A673 (cell line): ENCODE results near the gene SFMBT2. TPM values are rescaled to one million over a fixed set of nuclear protein-coding genes. Genes with fewer than 3 reads are reported as not detected.

Source experiments
- BruUV-seq: library from RNA; stranded (reverse); fragments of 400-500 nt; replicated peaks from 2 replicates; lab custom pipeline; 2021; lab: Mats Ljungman, UMichigan
- CTCF ChIA-PET: fragments of 300-600 bp; sonication (Branson Sonifier 250); formaldehyde crosslinking; loops from one replicate; lab custom pipeline; 2022; ENCODE audit warnings: antibody characterized with exemption; lab: Charles Lee
- POLR2A ChIA-PET: fragments of 300-600 bp; sonication (Branson Sonifier 250); formaldehyde crosslinking; loops from one replicate; lab custom pipeline; 2022; ENCODE audit warnings: antibody characterized with exemption; ENCODE audit not compliant: low non-redundant PET; lab: Charles Lee
- DNase-seq: peaks from one replicate; pipeline ENCODE4 v3.0.0-alpha.2; 2015; ENCODE audit warnings: low spot score
- H3K27ac ChIP-seq: fragments of 200-600 bp; sonication (generic); 2 replicates; pipeline ENCODE4 v1.5.1; 2016; ENCODE audit warnings: mixed run types, low read depth, mild to moderate bottlenecking, mixed read lengths, antibody characterized with exemption, low read length; ENCODE audit not compliant: poor library complexity, severe bottlenecking
- H3K27me3 ChIP-seq: fragments of 200-600 bp; sonication (generic); replicated peaks from 2 replicates; pipeline ENCODE4 v1.6.1; 2017; ENCODE audit warnings: mixed run types, low read depth, mild to moderate bottlenecking, mixed read lengths, antibody characterized with exemption, low read length; ENCODE audit not compliant: insufficient read depth, poor library complexity
- H3K36me3 ChIP-seq: fragments of 200-600 bp; sonication (generic); 2 replicates; pipeline ENCODE4 v1.6.1; 2016; ENCODE audit warnings: mixed run types, mild to moderate bottlenecking, mixed read lengths, antibody characterized with exemption, low read length; ENCODE audit not compliant: insufficient read depth, poor library complexity, severe bottlenecking
- H3K4me1 ChIP-seq: fragments of 200-600 bp; sonication (generic); 2 replicates; pipeline ENCODE4 v1.6.1; 2017; ENCODE audit warnings: mixed run types, mild to moderate bottlenecking, mixed read lengths, antibody characterized with exemption, low read length; ENCODE audit not compliant: insufficient read depth, poor library complexity, severe bottlenecking
- H3K4me3 ChIP-seq: fragments of 200-600 bp; sonication (generic); 2 replicates; pipeline ENCODE4 v1.5.1; 2016; ENCODE audit warnings: low read depth, mixed run types, mild to moderate bottlenecking, mixed read lengths, low read length; ENCODE audit not compliant: poor library complexity, severe bottlenecking
- H3K9me3 ChIP-seq: fragments of 200-600 bp; sonication (generic); 2 replicates; pipeline ENCODE4 v1.6.1; 2016; ENCODE audit warnings: mixed run types, low read depth, mild to moderate bottlenecking, mixed read lengths, antibody characterized with exemption, low read length; ENCODE audit not compliant: poor library complexity, severe bottlenecking
- EZH2 ChIP-seq: fragments of 200-600 bp; sonication (generic); IDR thresholded peaks from 2 replicates; pipeline ENCODE4 v1.6.1; 2017; ENCODE audit warnings: borderline replicate concordance, low read depth, mild to moderate bottlenecking, mixed read lengths, antibody characterized with exemption, low read length; ENCODE audit not compliant: poor library complexity, severe bottlenecking
- intact Hi-C: fragments of 100-400 bp; cut with micrococcal nuclease; formaldehyde crosslinking; loops from one replicate; pipeline ENCODE4 v1.10.0; 2022; ENCODE audit not compliant: unreplicated experiment
- total RNA-seq: library from RNA; stranded (reverse); gene quantifications from 2 replicates; pipeline ENCODE4 v1.2.3, GENCODE V29; 2021
- TF ChIP-seq, protein P1 (sequence below): fragments of 300-800, 200-600 bp; sonication (generic); conservative IDR thresholded peaks from 2 replicates; pipeline ENCODE4 v1.5.1; 2017; ENCODE audit warnings: low read depth, mild to moderate bottlenecking, antibody characterized with exemption, low read length, moderate library complexity, mixed read lengths

Gene SFMBT2
- total RNA-seq, 1 experiment from 2014 or later = 8.2 TPM

DNA sequence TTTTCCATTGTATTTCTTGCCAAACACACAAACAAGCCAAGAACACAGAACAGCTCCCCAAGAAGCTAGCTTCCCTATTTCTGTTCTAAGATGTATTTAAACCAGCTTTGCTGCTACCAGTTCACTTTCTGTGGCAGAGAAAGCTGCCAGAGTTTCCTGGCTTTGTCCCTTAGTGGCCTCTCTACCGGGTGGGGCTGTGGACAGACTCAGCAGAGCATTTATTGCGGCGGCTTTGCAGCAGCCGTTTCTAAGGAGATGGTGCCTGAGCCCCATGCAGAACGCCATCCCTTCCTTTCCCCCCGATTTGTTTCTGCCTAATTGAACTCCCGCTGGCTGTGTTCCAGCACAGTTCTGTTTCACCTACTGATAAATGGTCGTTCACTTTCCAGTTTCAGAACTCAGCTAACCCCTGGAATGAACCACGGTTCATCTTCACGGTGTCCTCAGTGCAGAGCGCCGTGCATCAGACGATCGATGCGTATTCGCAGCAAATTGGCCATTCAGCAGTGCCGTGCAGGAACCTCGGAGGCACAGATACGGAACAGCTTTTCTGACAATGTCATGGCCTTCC lies 33.8 kb upstream of the SFMBT2 start:
- CTCF ChIA-PET = no interaction called here
- POLR2A ChIA-PET = interaction anchor here (0.5 kb wide), 1 partner anchor 398 kb away, joined by 3 read pairs; no protein-coding TSS in a partner anchor
- H3K4me1 ChIP-seq = no peaks in the 10 kb centered on the region
- no peak for TF ChIP-seq EZH2
- TF ChIP-seq, protein P1, sequence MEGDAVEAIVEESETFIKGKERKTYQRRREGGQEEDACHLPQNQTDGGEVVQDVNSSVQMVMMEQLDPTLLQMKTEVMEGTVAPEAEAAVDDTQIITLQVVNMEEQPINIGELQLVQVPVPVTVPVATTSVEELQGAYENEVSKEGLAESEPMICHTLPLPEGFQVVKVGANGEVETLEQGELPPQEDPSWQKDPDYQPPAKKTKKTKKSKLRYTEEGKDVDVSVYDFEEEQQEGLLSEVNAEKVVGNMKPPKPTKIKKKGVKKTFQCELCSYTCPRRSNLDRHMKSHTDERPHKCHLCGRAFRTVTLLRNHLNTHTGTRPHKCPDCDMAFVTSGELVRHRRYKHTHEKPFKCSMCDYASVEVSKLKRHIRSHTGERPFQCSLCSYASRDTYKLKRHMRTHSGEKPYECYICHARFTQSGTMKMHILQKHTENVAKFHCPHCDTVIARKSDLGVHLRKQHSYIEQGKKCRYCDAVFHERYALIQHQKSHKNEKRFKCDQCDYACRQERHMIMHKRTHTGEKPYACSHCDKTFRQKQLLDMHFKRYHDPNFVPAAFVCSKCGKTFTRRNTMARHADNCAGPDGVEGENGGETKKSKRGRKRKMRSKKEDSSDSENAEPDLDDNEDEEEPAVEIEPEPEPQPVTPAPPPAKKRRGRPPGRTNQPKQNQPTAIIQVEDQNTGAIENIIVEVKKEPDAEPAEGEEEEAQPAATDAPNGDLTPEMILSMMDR = no peak
- no peak overlapping the region for H3K27ac ChIP-seq
- no peak for DNase-seq
- no TSS peak for BruUV-seq
- no peak overlapping the region for H3K4me3 ChIP-seq
- intact Hi-C loops = no loop called here
- H3K27me3 ChIP-seq = peaks cover 26% of the 10 kb centered on the region
- peaks cover 10% of the 10 kb centered on the region for H3K9me3 ChIP-seq
- H3K36me3 ChIP-seq = no peaks in the 10 kb centered on the region

GRCh38 chr10:7443036-7443435 lies 32.2 kb upstream of the SFMBT2 start:
- H3K36me3 ChIP-seq = no peaks in the 10 kb centered on the region
- POLR2A ChIA-PET = no interaction called here

DNA sequence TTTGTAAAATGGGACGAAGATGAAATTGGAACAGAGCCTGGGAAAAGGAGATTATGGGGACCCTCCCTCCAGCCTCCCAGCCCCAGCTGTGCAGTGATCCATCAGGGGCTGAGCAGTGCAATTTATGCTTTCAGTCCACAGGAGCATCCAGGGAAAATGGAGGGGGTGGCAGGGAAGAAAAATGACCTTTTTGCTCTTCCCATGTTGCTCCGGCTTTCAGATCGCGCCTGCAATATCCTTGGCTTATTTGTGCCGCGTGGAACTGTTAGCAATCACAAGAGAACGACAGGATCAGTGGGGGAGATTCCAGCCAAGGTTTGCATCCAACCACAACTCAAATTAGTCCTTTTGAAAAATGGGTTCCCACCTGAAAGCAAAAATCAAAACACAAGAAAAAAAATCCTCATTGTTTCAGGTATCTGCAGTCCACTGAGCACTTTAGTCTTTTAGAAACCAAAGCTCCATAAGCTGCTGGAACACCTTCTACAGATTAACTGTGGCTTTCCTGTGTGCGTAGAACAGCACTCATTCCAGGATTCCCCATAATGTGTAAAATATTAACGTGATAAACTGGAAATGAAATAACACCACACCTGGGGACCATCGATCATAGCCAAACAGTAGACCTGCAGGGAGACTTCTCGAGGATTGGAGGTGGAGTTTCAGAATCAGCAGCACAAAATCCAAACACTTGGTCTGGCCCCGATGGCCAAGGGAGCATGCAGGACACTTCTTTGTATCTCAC lies 30.7 kb upstream of the SFMBT2 start:
- BruUV-seq = no TSS peak
- Histone ChIP-seq H3K36me3 (no peaks in the 10 kb centered on the region), H3K27me3 (peaks cover 26% of the 10 kb centered on the region), H3K4me1 (peaks cover 6% of the 10 kb centered on the region), H3K4me3 (no peak overlapping the region), H3K27ac (no peak overlapping the region), H3K9me3 (no peaks in the 10 kb centered on the region)
- TF ChIP-seq, protein P1 = no peak
- no peak for TF ChIP-seq EZH2
- intact Hi-C loops = no loop called here
- ChIA-PET POLR2A (no interaction called here), CTCF (no interaction called here)
- no peak for DNase-seq

More at GRCh38 chr10:7443036-7443435, 32.2 kb upstream of the SFMBT2 start:
- CTCF ChIA-PET = no interaction called here
- H3K27me3 ChIP-seq = peaks cover 26% of the 10 kb centered on the region
- TF ChIP-seq EZH2 = no peak
- TF ChIP-seq, protein P1 = no peak
- peaks cover 6% of the 10 kb centered on the region for H3K4me1 ChIP-seq
- intact Hi-C loops = no loop called here
- H3K4me3 ChIP-seq = no peak overlapping the region
- DNase-seq = no peak
- no TSS peak for BruUV-seq
- peaks cover under 1% of the 10 kb centered on the region for H3K9me3 ChIP-seq
- no peak overlapping the region for H3K27ac ChIP-seq
